H1 (cell line): ENCODE data around the gene POLN. TPM values are rescaled to one million over a fixed set of nuclear protein-coding genes. Genes with fewer than 3 reads are reported as not detected.

Experiments used
- CTCF ChIA-PET: fragments of 300-600 bp; sonication (Branson Sonifier 250); formaldehyde crosslinking; loops from one replicate; lab custom pipeline; 2021; ENCODE audit not compliant: partially characterized antibody; lab: Charles Lee
- POLR2A ChIA-PET: fragments of 300-600 bp; sonication (Branson Sonifier 250); formaldehyde crosslinking; loops from one replicate; lab custom pipeline; 2021; ENCODE audit warnings: inconsistent platforms; ENCODE audit not compliant: partially characterized antibody; lab: Charles Lee
- DNase-seq, 2 experiments: peaks; one replicate each; pipeline versions ENCODE4 v3.0.0 to v3.0.0-alpha.2; 2010 to 2022; ENCODE audit warnings: low spot score in 2 of 2, low read depth in 1 of 2, mixed read lengths in 1 of 2
- FAIRE-seq: peaks from 2 replicates; lab custom pipeline; 2011; peaks lifted over from hg19 to GRCh38; lab: Jason Lieb, UNC
- H2AFZ ChIP-seq: 2 replicates; pipeline ENCODE4 v1.8.1; 2012; ENCODE audit warnings: low read length, inconsistent platforms
- H2AK5ac ChIP-seq: 2 replicates; pipeline ENCODE4 v1.6.1; 2013; ENCODE audit warnings: low read depth, low read length
- H2BK120ac ChIP-seq: replicated peaks from 2 replicates; pipeline ENCODE3; 2013; ENCODE audit warnings: low read depth, low read length, inconsistent platforms
- H2BK12ac ChIP-seq: 2 replicates; pipeline ENCODE4 v1.6.1; 2013; ENCODE audit warnings: low read depth, low read length
- H2BK15ac ChIP-seq: 2 replicates; pipeline ENCODE4 v1.6.1; 2013; ENCODE audit warnings: low read length
- H2BK20ac ChIP-seq: 2 replicates; pipeline ENCODE4 v1.6.1; 2013; ENCODE audit warnings: low read length
- H2BK5ac ChIP-seq: 2 replicates; pipeline ENCODE4 v1.6.1; 2013; ENCODE audit warnings: low read depth, low read length
- H3K14ac ChIP-seq: 2 replicates; pipeline ENCODE4 v1.6.1; 2013; ENCODE audit warnings: inconsistent platforms; ENCODE audit not compliant: insufficient read length
- H3K18ac ChIP-seq: 2 replicates; pipeline ENCODE4 v1.6.1; 2013; ENCODE audit warnings: low read length; ENCODE audit errors: extremely low read depth
- H3K23ac ChIP-seq: 2 replicates; pipeline ENCODE4 v1.6.1; 2013; ENCODE audit warnings: inconsistent platforms; ENCODE audit not compliant: insufficient read length
- H3K23me2 ChIP-seq: 2 replicates; pipeline ENCODE4 v1.6.1; 2013; ENCODE audit warnings: low read depth, low read length
- H3K27ac ChIP-seq: 2 replicates; pipeline ENCODE4 v1.6.1; 2011; ENCODE audit warnings: low read depth, low read length, inconsistent platforms
- H3K27me3 ChIP-seq, 4 experiments: replicated peaks in 1 of 4; 1 replicate in 1 of 4; 2 replicates in 3 of 4; pipeline versions ENCODE4 v1.6.1 to v1.8.1; 2011 to 2013; ENCODE audit warnings: low read length in 3 of 4, mild to moderate bottlenecking in 3 of 4, inconsistent platforms in 2 of 4, mixed read lengths in 2 of 4, moderate library complexity in 1 of 4; ENCODE audit not compliant: control insufficient read depth in 3 of 4, insufficient read depth in 3 of 4; ENCODE audit errors: extremely low read depth in 1 of 4
- H3K36me3 ChIP-seq, 4 experiments: 2 replicates each; pipeline versions ENCODE4 v1.6.1 to v1.8.1; 2011 to 2013; ENCODE audit warnings: mild to moderate bottlenecking in 4 of 4, low read length in 3 of 4, moderate library complexity in 2 of 4, control low read depth in 1 of 4, inconsistent platforms in 1 of 4; ENCODE audit not compliant: insufficient read depth in 4 of 4, control insufficient read depth in 2 of 4
- H3K4ac ChIP-seq: replicated peaks from 2 replicates; pipeline ENCODE3; 2013; ENCODE audit warnings: low read length, low read depth, mixed read lengths, inconsistent platforms; ENCODE audit not compliant: insufficient read length
- H3K4me1 ChIP-seq, 4 experiments: replicated peaks in 1 of 4; 1 replicate in 1 of 4; 2 replicates in 3 of 4; pipeline versions ENCODE4 v1.6.1 to v1.8.1; 2011 to 2013; ENCODE audit warnings: low read length in 3 of 4, inconsistent platforms in 2 of 4, mixed read lengths in 1 of 4; ENCODE audit not compliant: insufficient read depth in 4 of 4, control insufficient read depth in 3 of 4
- H3K4me2 ChIP-seq, 2 experiments: 2 replicates each; pipeline versions ENCODE4 v1.6.1 to v1.8.1; 2011 to 2013; ENCODE audit warnings: low read depth in 2 of 2, low read length in 2 of 2, control low read depth in 1 of 2, inconsistent platforms in 1 of 2, mild to moderate bottlenecking in 1 of 2; ENCODE audit not compliant: insufficient read depth in 1 of 2
- H3K4me3 ChIP-seq, 4 experiments: fragments of 200-600, 300-600 bp in 1 of 4; sonication (generic), shearing (Covaris generic), sonication (Bioruptor Twin) in 1 of 4; 2 replicates each; pipeline versions ENCODE4 v1.5.1 to v1.8.1; 2011 to 2016; ENCODE audit warnings: low read length in 4 of 4, low read depth in 3 of 4, control low read depth in 2 of 4, inconsistent platforms in 2 of 4, mild to moderate bottlenecking in 2 of 4, mixed read lengths in 1 of 4, moderate library complexity in 1 of 4; ENCODE audit not compliant: insufficient read depth in 2 of 4; ENCODE audit errors: extremely low read depth in 1 of 4
- H3K56ac ChIP-seq: replicated peaks from 2 replicates; pipeline ENCODE3; 2013; ENCODE audit warnings: low read depth, mild to moderate bottlenecking, mixed read lengths, low read length, inconsistent platforms; ENCODE audit not compliant: insufficient read length
- H3K79me1 ChIP-seq: 2 replicates; pipeline ENCODE4 v1.6.1; 2013; ENCODE audit warnings: low read depth, low read length, control low read depth
- H3K79me2 ChIP-seq, 2 experiments: 2 replicates each; pipeline versions ENCODE4 v1.6.1 to v1.8.1; 2012 to 2013; ENCODE audit warnings: low read length in 2 of 2, mild to moderate bottlenecking in 2 of 2, inconsistent platforms in 1 of 2; ENCODE audit not compliant: insufficient read depth in 2 of 2, control insufficient read depth in 1 of 2
- H3K9ac ChIP-seq, 4 experiments: replicated peaks in 1 of 4; 1 replicate in 1 of 4; 2 replicates in 3 of 4; pipeline versions ENCODE4 v1.6.1 to v1.8.1; 2011 to 2013; ENCODE audit warnings: low read depth in 3 of 4, low read length in 3 of 4, control low read depth in 2 of 4, mild to moderate bottlenecking in 2 of 4, moderate library complexity in 2 of 4, inconsistent platforms in 1 of 4; ENCODE audit errors: extremely low read depth in 1 of 4
- H3K9me3 ChIP-seq, 2 experiments: 2 replicates each; pipeline versions ENCODE4 v1.6.1 to v1.8.1; 2012 to 2013; ENCODE audit warnings: mild to moderate bottlenecking in 2 of 2, moderate library complexity in 2 of 2, control low read depth in 1 of 2, inconsistent platforms in 1 of 2, low read depth in 1 of 2, low read length in 1 of 2, mixed read lengths in 1 of 2; ENCODE audit not compliant: insufficient read depth in 2 of 2
- H4K20me1 ChIP-seq, 2 experiments: replicated peaks in 1 of 2; 2 replicates each; pipeline versions ENCODE3 to v1.8.1; 2011 to 2013; ENCODE audit warnings: inconsistent platforms in 2 of 2, low read length in 2 of 2, mild to moderate bottlenecking in 1 of 2; ENCODE audit not compliant: insufficient read depth in 2 of 2, control insufficient read depth in 1 of 2
- H4K5ac ChIP-seq: 2 replicates; pipeline ENCODE4 v1.6.1; 2013; ENCODE audit warnings: low read length, low read depth, mixed read lengths, inconsistent platforms; ENCODE audit not compliant: insufficient read length
- H4K8ac ChIP-seq: 2 replicates; pipeline ENCODE4 v1.8.0; 2013; ENCODE audit warnings: mild to moderate bottlenecking, moderate library complexity, low read length, inconsistent platforms; ENCODE audit not compliant: insufficient read depth; ENCODE audit errors: extremely low read depth
- H4K91ac ChIP-seq: replicated peaks from 2 replicates; pipeline ENCODE3; 2013; ENCODE audit warnings: low read length, mixed read lengths, inconsistent platforms; ENCODE audit not compliant: insufficient read length
- ASH2L ChIP-seq: fragments of 200-600, 300-600 bp; sonication (generic); IDR thresholded peaks from one replicate; pipeline ENCODE4 v1.7.1; 2017; ENCODE audit warnings: low read length
- CBX8 ChIP-seq: fragments of 300-800, 300-1000 bp; sonication (generic); IDR thresholded peaks from 2 replicates; pipeline ENCODE4 v1.7.1; 2016; ENCODE audit warnings: low read depth, low read length, borderline replicate concordance
- CTBP2 ChIP-seq: IDR thresholded peaks from 2 replicates; pipeline ENCODE4 v1.7.0; 2011; ENCODE audit warnings: borderline replicate concordance, mild to moderate bottlenecking, moderate library complexity, mixed read lengths, low read length; ENCODE audit not compliant: insufficient read depth, insufficient read length
- HDAC2 ChIP-seq, 2 experiments: fragments of 300-600 bp in 1 of 2; sonication (generic) in 1 of 2; IDR thresholded peaks; 2 replicates each; pipeline ENCODE4 v1.6.1; 2011 to 2012; ENCODE audit warnings: low read depth in 2 of 2, low read length in 2 of 2, mild to moderate bottlenecking in 2 of 2, moderate library complexity in 2 of 2, borderline replicate concordance in 1 of 2, inconsistent platforms in 1 of 2
- HDAC6 ChIP-seq: IDR thresholded peaks from one replicate; pipeline ENCODE4 v1.7.1; 2012; ENCODE audit warnings: low read depth, mild to moderate bottlenecking, inconsistent platforms, low read length, moderate library complexity
- NRF1 ChIP-seq: IDR thresholded peaks from 2 replicates; pipeline ENCODE4 v1.6.1; 2011; ENCODE audit warnings: mild to moderate bottlenecking, low read depth, low read length, improper control_type of control experiment
- POLR2AphosphoS5 ChIP-seq: IDR thresholded peaks from 2 replicates; pipeline ENCODE4 v1.6.1; 2011; ENCODE audit warnings: low read depth, low read length
- RNF2 ChIP-seq: fragments of 200-900, 300-1000 bp; sonication (generic); IDR thresholded peaks from 2 replicates; pipeline ENCODE4 v1.7.1; 2016; ENCODE audit warnings: borderline replicate concordance, low read depth, mild to moderate bottlenecking, antibody characterized with exemption, low read length; ENCODE audit not compliant: poor library complexity, severe bottlenecking; ENCODE audit errors: missing control alignments
- SP4 ChIP-seq: IDR thresholded peaks from 2 replicates; pipeline ENCODE4 v1.6.1; 2012; ENCODE audit warnings: low read length, inconsistent platforms
- SUZ12 ChIP-seq: fragments of 200-600 bp; sonication (generic); IDR thresholded peaks from 2 replicates; pipeline ENCODE4 v1.6.1; 2012; ENCODE audit warnings: mild to moderate bottlenecking, inconsistent platforms, low read length, moderate library complexity, mixed read lengths
- TBP ChIP-seq: IDR thresholded peaks from 2 replicates; pipeline ENCODE4 v1.6.1; 2011; ENCODE audit warnings: low read depth, low read length, improper control_type of control experiment
- YY1 ChIP-seq: IDR thresholded peaks from 2 replicates; pipeline ENCODE4 v1.6.1; 2011; ENCODE audit warnings: low read depth, mild to moderate bottlenecking, low read length
- WGBS, 2 experiments: shearing (Covaris generic) in 1 of 2; methylation state at CpG; one replicate each; pipeline versions ENCODE4 v1.1.6 to v1.1.7; 2013 to 2015; ENCODE audit warnings: low lambda C conversion rate in 2 of 2, mixed read lengths in 2 of 2, inconsistent platforms in 1 of 2, low coverage in 1 of 2, missing lambda C conversion rate in 1 of 2; ENCODE audit not compliant: insufficient replicate concordance in 2 of 2, insufficient coverage in 1 of 2, insufficient read length in 1 of 2; ENCODE audit errors: extremely low coverage in 1 of 2, missing lambda C conversion rate in 1 of 2; 5-methylcytosine and 5-hydroxymethylcytosine counted together
- polyA plus RNA-seq, 7 experiments: library from polyadenylated mRNA; depleted of rRNA in 3 of 7; stranded (reverse) in 5 of 7; unstranded in 2 of 7; fragments of >200 nt in 5 of 7; fragments of 200-250 nt in 2 of 7; gene quantifications; 1 replicate in 5 of 7; 2 replicates in 1 of 7; 4 replicates in 1 of 7; pipeline versions ENCODE4 v1.2.1 to v1.2.3, GENCODE V29; 2011 to 2013; ENCODE audit warnings: missing spikeins in 2 of 7, mixed read lengths in 2 of 7
- total RNA-seq: library from RNA; stranded (reverse); fragmentation: NEBNext Ultra II Directional; extraction: Animal tissue kit (Norgen Biotek cat#: 25700); gene quantifications from 2 replicates; pipeline ENCODE4 v1.2.1, GENCODE V29; 2021
- TF ChIP-seq, protein P1 (sequence below): IDR thresholded peaks from 2 replicates; pipeline ENCODE4 v1.6.1; 2012; ENCODE audit warnings: low read length, inconsistent platforms

POLN gene
- total and polyA plus RNA-seq, 2 of the 8 experiments (the other 6 are each of a cell fraction or from before 2014, with no cell fraction given), result 0.98 to 1.5 TPM

- H2BK15ac ChIP-seq, result no peak overlapping the region
- no peak overlapping the region for H3K56ac ChIP-seq
- CTCF ChIA-PET, result no interaction called here
- H3K27ac ChIP-seq, result no peak overlapping the region
- no peak overlapping the region for H2BK12ac ChIP-seq
- H3K4me1 ChIP-seq, result no peaks in the 10 kb centered on the region; a peak in 1 of 7 replicates
- no peak overlapping the region for H2BK20ac ChIP-seq
- no peak overlapping the region for H3K18ac ChIP-seq
- H3K23me2 ChIP-seq, result no peaks in the 10 kb centered on the region
- no peak overlapping the region for H3K23ac ChIP-seq
- FAIRE-seq, result no peak
- no peak overlapping the region for H4K91ac ChIP-seq
- H3K27me3 ChIP-seq, result peaks cover 2 to 39% (median 18%) of the 10 kb centered on the region in 4 experiments
- H3K4me3 ChIP-seq, result no peak overlapping the region
- POLR2A ChIA-PET, result no interaction called here
- peaks cover 0 to 6% of the 10 kb centered on the region in 2 experiments; a peak in 1 of 4 replicates for H3K9me3 ChIP-seq
- H4K20me1 ChIP-seq, result peaks cover 1 to 2% of the 10 kb centered on the region in 2 experiments
- no peak overlapping the region for H3K4me2 ChIP-seq
- H2BK120ac ChIP-seq, result no peak overlapping the region
- no peaks in the 10 kb centered on the region for H3K79me2 ChIP-seq
- H2AFZ ChIP-seq, result no peak overlapping the region
- DNase-seq, result no peak
- no peaks in the 10 kb centered on the region for H3K79me1 ChIP-seq
- no peak overlapping the region for H4K8ac ChIP-seq
- H3K4ac ChIP-seq, result no peak overlapping the region
- H3K14ac ChIP-seq, result no peak overlapping the region
- H2BK5ac ChIP-seq, result no peak overlapping the region
- WGBS, 2 experiments, result 94% methylated on average over 8 of the region's 8 CpGs; no CpG with 5 or more reads in 1 of the 2 experiments
- no peak overlapping the region for H4K5ac ChIP-seq
- H3K9ac ChIP-seq, result no peak overlapping the region
- no peak overlapping the region for H2AK5ac ChIP-seq
- H3K36me3 ChIP-seq, result no peaks in the 10 kb centered on the region
- TF ChIP-seq ASH2L (no peak), YY1 (no peak), HDAC2 (IDR thresholded peaks at IDR 0.05; ENCODE audit: borderline replicate concordance in 1 of 2, low read depth in 2 of 2, low read length in 2 of 2) (no peak), CBX8 (no peak), TBP (no peak), POLR2AphosphoS5 (no peak), RNF2 (no peak), SP4 (no peak), HDAC6 (no peak), SUZ12 (no peak), NRF1 (no peak), CTBP2 (no peak)
- TF ChIP-seq, protein P1, sequence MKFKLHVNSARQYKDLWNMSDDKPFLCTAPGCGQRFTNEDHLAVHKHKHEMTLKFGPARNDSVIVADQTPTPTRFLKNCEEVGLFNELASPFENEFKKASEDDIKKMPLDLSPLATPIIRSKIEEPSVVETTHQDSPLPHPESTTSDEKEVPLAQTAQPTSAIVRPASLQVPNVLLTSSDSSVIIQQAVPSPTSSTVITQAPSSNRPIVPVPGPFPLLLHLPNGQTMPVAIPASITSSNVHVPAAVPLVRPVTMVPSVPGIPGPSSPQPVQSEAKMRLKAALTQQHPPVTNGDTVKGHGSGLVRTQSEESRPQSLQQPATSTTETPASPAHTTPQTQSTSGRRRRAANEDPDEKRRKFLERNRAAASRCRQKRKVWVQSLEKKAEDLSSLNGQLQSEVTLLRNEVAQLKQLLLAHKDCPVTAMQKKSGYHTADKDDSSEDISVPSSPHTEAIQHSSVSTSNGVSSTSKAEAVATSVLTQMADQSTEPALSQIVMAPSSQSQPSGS, result no peak
Observed at GRCh38 chr4:2135083-2135482, 106.8 kb downstream of the POLN start.
